Breast epithelium (tissue), 4 donors: ENCODE data around the gene MAML3. TPM values are rescaled to one million over a fixed set of nuclear protein-coding genes. Genes with fewer than 3 reads are reported as not detected.
A peak's percentile ranks its signal among the peaks of the same experiment; 100 is the strongest.

Source experiments
- DNase-seq, 2 donors: peaks; one replicate each; pipeline ENCODE4 v3.0.0-alpha.2; 2019; ENCODE audit warnings: low spot score in 2 of 2
- H3K27ac ChIP-seq, 2 donors: fragments of 200-600 bp; sonication (generic) in 1 of 2; one replicate each; pipeline ENCODE4 v1.5.1; 2016 to 2019; ENCODE audit warnings: mild to moderate bottlenecking in 1 of 2
- H3K27me3 ChIP-seq, 2 donors: fragments of 200-600 bp; sonication (generic) in 1 of 2; one replicate each; pipeline versions ENCODE4 v1.5.1 to v1.6.0; 2017 to 2019; ENCODE audit warnings: control low read depth in 1 of 2, mild to moderate bottlenecking in 1 of 2
- H3K36me3 ChIP-seq: fragments of 200-600 bp; one replicate; pipeline ENCODE4 v1.5.1; 2019
- H3K4me1 ChIP-seq, 2 donors: fragments of 200-600 bp; sonication (generic); one replicate each; pipeline ENCODE4 v1.5.1; 2016 to 2019; ENCODE audit warnings: control low read depth in 1 of 2
- H3K4me3 ChIP-seq, 3 donors: fragments of 200-600 bp; sonication (generic); 1 replicate in 2 of 3; 2 replicates in 1 of 3; pipeline ENCODE4 v1.5.1; 2016 to 2019; ENCODE audit warnings: mild to moderate bottlenecking in 3 of 3, moderate library complexity in 2 of 3
- H3K9me3 ChIP-seq, 2 donors: fragments of 200-600 bp; sonication (generic) in 1 of 2; one replicate each; pipeline ENCODE4 v1.5.1; 2016 to 2019; ENCODE audit warnings: control low read depth in 1 of 2
- POLR2A ChIP-seq: fragments of 450-650 bp; IDR thresholded peaks from one replicate; pipeline ENCODE4 v1.6.1; 2016; ENCODE audit warnings: antibody characterized with exemption, mild to moderate bottlenecking, moderate library complexity
- POLR2AphosphoS5 ChIP-seq, 3 donors: sonication (generic); formaldehyde crosslinking; IDR thresholded peaks; one replicate each; pipeline ENCODE4 v1.6.1; 2017; ENCODE audit warnings: antibody characterized with exemption in 3 of 3
- intact Hi-C: fragments of 100-400 bp; cut with DNase I; formaldehyde crosslinking; loops from one replicate; pipeline ENCODE4 v1.15.1; 2023; ENCODE audit warnings: low total_unique reads
- total RNA-seq, 3 donors: library from RNA; depleted of rRNA; stranded (reverse); fragments of >200 nt; gene quantifications; one replicate each; pipeline ENCODE4 v1.1.0, GENCODE V29; 2016
- TF ChIP-seq, protein P1 (sequence below), 3 donors: fragments of 450-650 bp; IDR thresholded peaks; one replicate each; pipeline ENCODE4 v1.5.1; 2016 to 2017; ENCODE audit warnings: antibody characterized with exemption in 3 of 3, mild to moderate bottlenecking in 3 of 3, moderate library complexity in 3 of 3

Gene MAML3
- total RNA-seq, 3 donors from 2014 or later: 5.0 to 16.8 (median 11.1) TPM

DNA sequence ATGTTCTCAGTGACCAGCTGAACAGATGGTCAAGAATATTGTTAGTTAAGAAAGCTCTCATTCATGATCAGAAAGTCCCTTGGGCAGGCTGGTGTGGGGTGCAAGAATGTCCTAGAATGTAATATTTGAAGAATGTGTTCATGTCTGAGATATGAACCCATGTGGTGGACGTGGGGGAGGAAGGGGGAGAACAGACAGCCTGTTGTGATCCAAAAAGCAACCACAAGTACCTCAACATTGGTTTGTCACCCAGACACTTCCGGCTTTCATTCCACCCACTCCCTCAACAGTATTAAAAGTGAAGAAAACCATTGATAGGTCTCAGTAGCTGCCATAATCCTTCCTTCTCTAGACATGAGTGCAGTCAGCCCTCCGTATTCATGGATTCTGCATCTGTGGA is 82.2 kb downstream of the MAML3 start:
- Histone ChIP-seq H3K36me3 (no peaks in the 10 kb centered on the region), H3K27me3 (no peaks in the 10 kb centered on the region), H3K4me3 (peak overlapping the region in 1 of 3 donors; percentile 26), H3K9me3 (no peaks in the 10 kb centered on the region), H3K27ac (peak overlapping the region; percentile 10), H3K4me1 (peaks cover 0 to 8% of the 10 kb centered on the region in 2 donors)
- peak in 1 of 2 donors; percentile 62 for DNase-seq
- intact Hi-C loops: no loop called here
- no peak for TF ChIP-seq POLR2A
- TF ChIP-seq POLR2AphosphoS5 (IDR thresholded peaks at IDR 0.05): no peak
- TF ChIP-seq, protein P1, sequence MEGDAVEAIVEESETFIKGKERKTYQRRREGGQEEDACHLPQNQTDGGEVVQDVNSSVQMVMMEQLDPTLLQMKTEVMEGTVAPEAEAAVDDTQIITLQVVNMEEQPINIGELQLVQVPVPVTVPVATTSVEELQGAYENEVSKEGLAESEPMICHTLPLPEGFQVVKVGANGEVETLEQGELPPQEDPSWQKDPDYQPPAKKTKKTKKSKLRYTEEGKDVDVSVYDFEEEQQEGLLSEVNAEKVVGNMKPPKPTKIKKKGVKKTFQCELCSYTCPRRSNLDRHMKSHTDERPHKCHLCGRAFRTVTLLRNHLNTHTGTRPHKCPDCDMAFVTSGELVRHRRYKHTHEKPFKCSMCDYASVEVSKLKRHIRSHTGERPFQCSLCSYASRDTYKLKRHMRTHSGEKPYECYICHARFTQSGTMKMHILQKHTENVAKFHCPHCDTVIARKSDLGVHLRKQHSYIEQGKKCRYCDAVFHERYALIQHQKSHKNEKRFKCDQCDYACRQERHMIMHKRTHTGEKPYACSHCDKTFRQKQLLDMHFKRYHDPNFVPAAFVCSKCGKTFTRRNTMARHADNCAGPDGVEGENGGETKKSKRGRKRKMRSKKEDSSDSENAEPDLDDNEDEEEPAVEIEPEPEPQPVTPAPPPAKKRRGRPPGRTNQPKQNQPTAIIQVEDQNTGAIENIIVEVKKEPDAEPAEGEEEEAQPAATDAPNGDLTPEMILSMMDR (IDR thresholded peaks at IDR 0.05): no peak

DNA sequence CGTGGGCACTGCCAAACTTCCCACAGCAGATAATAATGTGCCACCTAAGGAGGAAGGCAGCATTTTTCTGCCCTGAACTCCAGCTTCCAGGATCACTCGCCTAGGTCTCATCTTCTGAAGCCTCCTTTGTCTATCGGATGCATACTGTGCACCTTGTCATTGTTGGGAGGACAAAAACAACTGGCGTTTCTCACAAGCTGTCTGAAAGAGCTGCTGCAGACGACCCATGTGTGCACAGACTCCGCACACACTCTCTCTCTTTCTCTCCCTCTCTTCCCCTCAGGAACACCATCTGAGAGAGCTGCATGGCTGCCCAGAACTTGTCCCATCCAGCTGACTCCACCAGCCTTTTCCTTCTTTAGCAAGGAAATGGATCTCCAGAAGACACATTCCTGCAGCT is 83.0 kb downstream of the MAML3 start:
- DNase-seq: no peak
- no peak overlapping the region for H3K4me3 ChIP-seq
- no peaks in the 10 kb centered on the region for H3K36me3 ChIP-seq
- TF ChIP-seq POLR2AphosphoS5 (IDR thresholded peaks at IDR 0.05) (no peak), POLR2A (no peak)
- TF ChIP-seq, protein P1 (IDR thresholded peaks at IDR 0.05): no peak
- no peaks in the 10 kb centered on the region for H3K27me3 ChIP-seq
- H3K27ac ChIP-seq: no peak overlapping the region
- no peaks in the 10 kb centered on the region for H3K9me3 ChIP-seq
- H3K4me1 ChIP-seq: peaks cover 0 to 8% of the 10 kb centered on the region in 2 donors
- intact Hi-C loops: no loop called here

DNA sequence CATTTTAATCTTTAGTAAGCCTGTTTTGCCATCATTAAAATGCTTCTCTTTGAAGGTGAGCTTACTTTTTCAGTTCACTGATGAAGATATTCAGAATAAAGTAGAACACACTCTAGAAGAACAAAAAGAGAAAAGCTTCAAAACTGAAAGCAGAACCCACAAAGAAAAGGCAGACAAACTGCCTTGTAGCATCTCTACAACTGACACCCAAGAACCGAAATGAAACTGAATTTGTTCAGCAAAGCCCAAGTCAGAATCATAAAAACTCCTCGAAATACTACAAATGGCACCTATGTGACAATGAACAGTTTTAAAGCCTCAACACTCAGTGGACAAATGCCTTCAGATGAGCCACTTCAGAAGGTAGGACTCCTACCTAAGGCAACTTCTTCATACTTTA is 83.6 kb downstream of the MAML3 start:
- Histone ChIP-seq H3K36me3 (no peaks in the 10 kb centered on the region), H3K4me1 (peaks cover 0 to 8% of the 10 kb centered on the region in 2 donors), H3K9me3 (no peaks in the 10 kb centered on the region), H3K4me3 (no peak overlapping the region), H3K27me3 (no peaks in the 10 kb centered on the region), H3K27ac (no peak overlapping the region)
- intact Hi-C loops: no loop called here
- no peak for TF ChIP-seq POLR2AphosphoS5 (IDR thresholded peaks at IDR 0.05)
- TF ChIP-seq, protein P1 (IDR thresholded peaks at IDR 0.05): no peak
- TF ChIP-seq POLR2A: no peak
- DNase-seq: no peak

DNA sequence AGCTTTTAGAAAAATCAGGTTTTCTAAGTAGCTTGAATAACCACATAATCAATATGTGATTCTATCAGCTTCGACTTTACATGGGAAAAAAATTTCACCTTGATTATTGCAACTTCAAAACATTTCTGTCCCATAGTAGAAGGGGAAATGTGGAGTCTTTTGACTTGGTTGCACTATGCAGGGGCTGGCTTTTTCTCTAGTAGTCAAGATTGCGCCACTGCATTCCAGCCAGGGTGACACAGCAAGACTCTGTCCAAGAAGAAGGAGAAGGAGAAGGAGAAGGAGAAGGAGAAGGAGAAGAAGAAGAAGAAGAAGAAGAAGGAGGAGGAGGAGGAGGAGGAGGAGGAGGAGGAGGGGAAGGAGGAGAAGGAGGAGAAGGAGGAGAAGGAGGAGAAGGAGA is 84.9 kb downstream of the MAML3 start:
- Histone ChIP-seq H3K4me1 (peaks cover 0 to 8% of the 10 kb centered on the region in 2 donors), H3K9me3 (no peaks in the 10 kb centered on the region), H3K27ac (no peak overlapping the region), H3K27me3 (no peaks in the 10 kb centered on the region), H3K4me3 (no peak overlapping the region), H3K36me3 (no peaks in the 10 kb centered on the region)
- intact Hi-C loops: no loop called here
- no peak for DNase-seq
- TF ChIP-seq POLR2AphosphoS5 (IDR thresholded peaks at IDR 0.05) (no peak), POLR2A (no peak)
- TF ChIP-seq, protein P1 (IDR thresholded peaks at IDR 0.05): no peak

DNA sequence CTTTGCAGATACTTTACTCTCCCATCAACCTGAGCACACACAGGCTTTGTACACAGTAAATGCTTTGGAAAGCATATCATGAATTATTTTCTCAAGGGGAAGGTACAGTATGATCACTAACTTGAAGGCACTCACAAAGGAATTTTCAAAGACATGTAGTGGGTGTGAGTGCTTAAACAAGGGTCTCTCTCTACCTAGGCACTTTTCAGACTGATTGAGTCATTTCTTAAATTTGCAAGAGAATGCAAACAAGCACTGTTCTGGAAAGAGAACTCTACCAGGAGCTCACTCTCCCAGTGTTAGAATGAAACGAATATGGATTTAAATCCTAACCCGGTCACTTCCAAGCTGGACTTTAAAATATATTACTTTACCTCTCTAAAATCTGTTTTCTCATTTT is 85.7 kb downstream of the MAML3 start:
- intact Hi-C loops: no loop called here

More for the DNA sequence above, 85.7 kb downstream of the MAML3 start:
- Histone ChIP-seq H3K27ac (no peak overlapping the region), H3K4me3 (no peak overlapping the region), H3K36me3 (no peaks in the 10 kb centered on the region), H3K27me3 (no peaks in the 10 kb centered on the region), H3K9me3 (no peaks in the 10 kb centered on the region), H3K4me1 (peaks cover 0 to 8% of the 10 kb centered on the region in 2 donors)
- DNase-seq: no peak
- TF ChIP-seq, protein P1 (IDR thresholded peaks at IDR 0.05): no peak
- TF ChIP-seq POLR2AphosphoS5 (IDR thresholded peaks at IDR 0.05) (no peak), POLR2A (no peak)
